HG03558 (cell line): Measurements from ENCODE around the gene RETREG1.
"Not testable (repeated sequence)": the region's sequence is repeated elsewhere in the genome, so short reads cannot be mapped to it uniquely, and the experiment has no call there.

Experiments used
- ATAC-seq: cut with Tn5 transposase; IDR thresholded peaks from one replicate; pipeline ENCODE4 v1.9.1; 2021; ENCODE audit warnings: moderate number of reproducible peaks; ENCODE audit not compliant: unreplicated experiment; ENCODE audit errors: extremely low read depth

Gene RETREG1

DNA sequence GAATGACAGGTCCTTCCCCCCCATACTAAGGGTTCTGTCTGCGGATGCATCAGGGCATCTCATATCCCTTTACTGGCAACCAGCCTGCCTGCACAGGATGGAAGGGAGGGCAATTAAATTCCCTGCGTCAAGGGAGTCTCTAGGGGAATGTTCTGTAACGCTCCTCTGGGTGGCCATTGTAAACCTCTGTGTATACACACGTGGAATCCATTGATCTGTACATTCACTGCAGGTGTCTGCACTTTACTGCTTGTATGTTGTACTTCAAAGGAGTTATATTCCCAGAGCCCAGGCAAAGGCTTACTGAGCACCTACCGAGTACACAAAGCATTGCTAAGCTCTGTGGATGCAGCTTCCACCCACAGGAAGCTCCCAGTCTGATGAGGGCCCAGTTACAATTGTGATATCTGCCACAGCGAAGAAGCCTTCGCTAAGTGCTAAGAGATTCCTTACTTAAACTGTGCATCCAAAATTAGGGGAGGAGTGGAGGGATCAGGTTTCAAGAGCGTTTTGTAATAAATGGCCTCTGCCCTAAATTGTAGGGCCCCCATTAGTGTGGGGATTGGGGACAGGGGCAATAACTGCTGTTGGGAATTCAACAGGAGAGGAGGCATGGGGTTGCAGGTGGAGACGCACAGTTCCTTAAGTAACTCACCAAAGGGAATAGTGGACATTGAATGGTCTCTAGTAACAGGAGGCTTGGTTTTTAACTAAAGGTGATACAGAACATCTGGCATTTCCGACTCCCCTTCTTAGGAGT is 1.5 kb upstream of the RETREG1 start:
- ATAC-seq, result no peak

DNA sequence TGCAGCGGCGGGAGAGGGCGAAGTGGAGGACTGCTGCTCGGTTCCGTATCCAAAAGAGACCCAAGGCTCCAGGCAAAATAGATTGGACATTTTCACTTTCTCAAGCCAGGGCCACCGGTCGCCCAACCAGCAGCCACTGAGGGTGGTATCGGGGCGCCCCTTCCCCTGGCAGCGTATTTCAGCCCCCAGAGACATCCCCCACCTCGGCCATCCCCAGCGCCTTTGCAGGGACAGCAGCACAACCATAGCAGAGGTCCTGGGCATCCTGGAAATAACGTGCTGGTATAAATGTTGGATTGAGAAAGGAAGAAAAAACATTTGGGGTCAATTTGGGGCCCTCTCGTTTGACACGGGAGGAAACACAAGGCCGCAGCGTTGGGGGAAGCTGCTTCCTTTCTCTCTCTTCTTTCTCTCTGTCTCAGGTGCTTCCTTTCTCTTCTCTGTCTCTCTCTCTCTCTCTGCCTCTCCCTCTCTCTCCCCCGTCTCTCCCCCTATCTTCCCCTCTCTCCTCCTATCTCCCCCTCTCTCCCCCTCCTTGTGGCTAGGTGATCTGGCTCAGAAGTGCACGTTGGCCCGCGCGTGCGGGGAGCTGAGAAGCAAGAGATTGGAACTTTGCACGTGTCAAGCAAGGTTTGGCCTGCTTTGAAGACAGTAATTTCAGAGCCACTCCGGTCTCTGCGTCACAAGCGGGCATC is 624 bp upstream of the RETREG1 start:
- ATAC-seq, result no peak

DNA sequence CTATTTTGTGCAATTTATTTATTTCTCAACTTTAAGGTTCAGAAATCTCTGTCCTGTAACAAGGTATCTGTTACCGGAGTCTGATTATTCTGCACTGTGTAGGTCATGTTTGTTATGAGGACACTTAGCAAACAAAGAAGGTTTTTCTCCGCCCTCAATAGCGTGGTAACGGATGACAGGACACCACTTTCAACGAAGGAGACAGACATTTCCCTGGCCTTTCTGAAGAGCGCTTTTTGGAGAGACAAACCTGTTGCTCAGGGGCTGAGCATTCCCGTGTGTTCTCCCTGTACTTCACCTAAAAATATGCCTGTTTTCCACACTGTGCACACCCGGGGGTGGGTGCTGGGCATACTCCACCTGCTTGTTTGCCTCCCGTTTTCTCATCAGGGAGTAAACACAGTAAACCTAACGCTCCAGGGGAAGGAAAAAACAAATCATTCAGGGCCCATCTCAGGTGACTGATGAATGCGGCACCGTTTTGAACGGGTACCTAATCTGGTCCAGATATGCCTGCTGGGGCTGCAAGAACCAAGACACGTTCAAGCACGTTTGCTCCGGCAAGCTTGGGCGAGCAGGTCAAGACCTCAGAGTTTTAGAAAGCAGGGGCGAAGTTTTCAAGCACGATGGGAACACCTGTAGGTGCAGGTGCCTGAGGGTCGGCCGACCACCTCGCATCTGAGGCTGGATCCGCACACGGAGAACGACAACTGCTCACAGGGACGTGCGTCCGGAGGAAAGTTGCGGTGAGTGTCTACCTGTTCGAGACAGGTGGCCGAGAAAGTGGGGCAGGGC is 859 bp downstream of the RETREG1 start:
- ATAC-seq, result no peak

DNA sequence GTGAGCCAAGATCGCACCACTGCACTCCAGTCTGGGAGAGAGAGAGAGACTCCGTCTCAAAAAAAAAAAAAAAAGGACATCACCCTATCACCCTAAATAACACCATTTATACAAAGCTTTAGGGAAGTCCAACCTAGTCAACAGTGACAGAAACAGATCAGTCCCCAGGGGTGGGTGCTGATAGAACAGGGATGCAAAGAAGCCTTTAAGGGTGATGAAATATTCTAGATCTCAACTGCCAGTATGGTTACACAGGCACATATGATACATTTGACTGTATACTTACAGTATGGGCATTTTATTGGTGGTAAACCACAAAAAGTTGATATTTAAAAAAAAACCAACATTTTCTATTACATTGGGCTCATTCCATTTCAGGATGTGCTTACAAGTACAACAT is 4.8 kb downstream of the RETREG1 start:
- ATAC-seq, result no peak

DNA sequence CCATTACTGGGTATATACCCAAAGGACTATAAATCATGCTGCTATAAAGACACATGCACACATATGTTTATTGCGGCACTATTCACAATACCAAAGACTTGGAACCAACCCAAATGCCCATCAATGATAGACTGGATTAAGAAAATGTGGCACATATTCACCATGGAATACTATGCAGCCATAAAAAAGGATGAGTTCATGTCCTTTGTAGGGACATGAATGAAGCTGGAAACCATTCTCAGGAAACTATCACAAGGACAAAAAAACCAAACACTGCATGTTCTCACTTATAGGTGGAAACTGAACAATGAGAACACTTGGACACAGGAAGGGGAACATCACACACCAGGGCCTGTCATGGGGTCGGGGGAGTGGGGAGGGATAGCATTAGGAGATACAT is 5.9 kb downstream of the RETREG1 start:
- not testable (repeated sequence) for ATAC-seq

DNA sequence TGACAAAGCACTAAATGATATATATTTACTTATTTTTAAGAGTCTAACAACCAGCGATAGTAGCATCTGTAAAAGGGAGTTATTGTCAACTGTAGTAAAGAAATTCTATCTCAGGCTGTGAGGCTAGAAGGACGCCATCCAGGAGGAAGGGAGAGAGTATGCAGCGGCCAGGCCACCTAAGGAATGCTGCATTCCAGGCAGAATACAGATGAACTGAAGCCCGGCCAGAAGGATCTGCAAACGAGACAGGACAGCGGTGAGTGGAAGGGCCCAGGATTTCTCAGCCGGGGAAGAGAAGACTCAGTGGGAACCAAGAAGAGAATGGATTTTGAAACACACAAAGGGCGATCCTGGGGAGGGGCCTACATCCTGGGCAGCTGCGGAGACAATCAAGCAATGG is 7.4 kb downstream of the RETREG1 start:
- no peak for ATAC-seq

DNA sequence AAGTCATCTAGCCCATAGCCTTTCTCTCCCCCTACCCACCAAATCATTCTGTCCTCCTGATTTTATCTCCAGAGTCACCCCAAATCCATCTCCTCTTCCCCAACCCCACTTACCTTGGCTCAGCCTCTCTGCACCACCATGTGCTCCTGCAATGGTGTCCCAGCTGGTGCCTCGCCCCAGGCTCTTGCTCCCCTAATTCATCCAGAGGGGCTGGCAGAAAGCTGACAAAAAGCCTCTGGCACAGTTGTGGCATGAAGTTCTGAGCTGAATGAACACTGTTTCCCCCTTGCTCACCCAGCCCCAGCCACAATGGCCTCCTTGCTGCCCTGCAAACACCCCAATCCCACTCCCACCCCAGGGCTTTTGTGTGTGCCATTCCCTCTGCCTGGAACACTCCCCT is 10.2 kb downstream of the RETREG1 start:
- ATAC-seq, result no peak

DNA sequence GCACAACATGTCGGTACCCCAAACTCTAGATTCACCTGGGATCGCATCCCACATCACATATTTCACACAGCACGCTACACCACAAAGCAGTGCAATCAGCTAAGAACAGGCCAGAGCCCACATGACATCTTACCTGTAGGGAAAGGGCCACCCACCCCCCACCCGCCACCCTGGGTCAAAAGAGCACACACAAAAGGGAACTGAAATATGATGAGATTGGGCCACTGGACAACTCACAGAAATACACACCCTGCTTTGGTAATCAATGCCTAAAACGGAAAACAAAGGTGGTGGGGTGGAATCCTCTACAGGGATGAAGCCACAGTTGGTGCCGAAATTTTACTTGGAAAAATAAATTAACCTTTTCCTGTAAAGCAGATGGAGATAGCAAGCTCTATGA is 13.1 kb downstream of the RETREG1 start:
- ATAC-seq, result no peak

DNA sequence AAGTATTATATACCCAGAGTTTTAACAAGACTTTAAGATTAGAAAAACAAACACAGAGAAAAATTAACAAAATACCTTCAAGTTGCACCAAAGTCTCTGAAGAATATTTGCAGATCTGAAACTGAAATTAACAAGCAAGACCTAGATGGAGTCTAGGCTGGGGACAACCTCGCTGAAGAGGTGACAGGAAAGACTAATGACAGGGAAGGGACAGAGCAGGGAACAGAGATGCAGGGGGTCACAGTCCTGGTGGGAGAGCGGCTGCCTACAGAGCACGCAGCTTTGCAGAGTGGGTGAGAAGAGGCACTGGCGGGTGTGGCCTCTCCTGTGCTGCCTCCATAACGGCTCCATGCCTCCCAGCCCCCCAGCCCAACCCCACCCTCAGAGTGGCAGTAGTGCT is 13.5 kb downstream of the RETREG1 start:
- no peak for ATAC-seq

DNA sequence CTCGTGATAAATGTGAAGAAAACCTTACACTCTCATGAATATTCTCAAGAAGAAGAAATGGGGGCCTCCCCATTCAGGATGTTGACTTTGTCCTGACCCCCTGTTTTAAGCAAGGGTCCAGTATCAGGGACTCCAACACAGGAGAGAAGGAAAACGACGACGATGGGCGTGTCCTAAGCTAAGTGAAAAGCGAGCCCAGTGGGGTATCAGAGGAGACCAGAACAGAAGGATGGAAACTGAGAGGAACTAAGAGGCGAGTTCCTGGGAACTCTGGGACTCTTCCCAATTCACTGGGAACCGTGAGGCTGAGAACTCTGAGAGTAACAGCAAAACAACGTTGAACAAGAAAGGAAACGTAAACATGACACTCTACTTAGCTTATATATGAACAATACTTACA is 14.6 kb downstream of the RETREG1 start:
- ATAC-seq, result no peak

DNA sequence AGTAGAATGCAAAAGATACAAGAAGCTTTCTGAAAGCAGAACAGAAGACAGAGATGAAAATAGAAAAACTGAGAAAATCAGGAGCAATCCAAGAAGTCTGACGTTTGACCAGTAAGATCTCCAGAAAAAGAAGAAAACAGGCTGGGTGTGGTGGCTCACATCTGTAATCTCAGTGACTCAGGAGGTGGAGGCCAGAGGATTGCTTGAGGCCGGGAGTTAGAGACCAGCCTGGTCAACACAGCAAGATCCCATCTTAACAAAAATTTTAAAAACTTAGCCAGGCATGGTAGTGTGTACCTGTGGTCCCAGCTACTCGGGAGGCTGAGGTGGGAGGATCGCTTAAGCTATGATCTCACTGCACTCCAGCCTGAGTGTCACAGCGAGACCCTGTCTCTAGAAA is 15.9 kb downstream of the RETREG1 start:
- ATAC-seq, result no peak

DNA sequence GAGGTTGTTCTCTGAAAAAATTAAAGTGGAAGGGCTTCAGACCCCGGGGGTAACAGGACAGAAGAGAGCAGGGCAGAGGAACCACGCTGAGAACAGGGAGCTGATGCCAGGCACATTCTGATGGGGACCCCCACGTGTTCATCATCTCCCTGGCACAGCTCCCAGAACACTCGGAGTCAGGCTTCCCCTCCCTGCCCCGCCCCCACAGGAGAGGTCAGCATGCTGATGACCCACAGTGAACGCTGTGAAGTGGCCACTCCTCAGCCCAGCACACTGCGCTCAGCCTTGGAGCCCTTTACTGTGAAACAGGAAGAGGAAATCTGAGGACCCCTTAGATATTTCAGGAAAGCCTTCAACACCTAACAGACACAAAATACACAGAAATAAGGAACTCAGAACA is 16.4 kb downstream of the RETREG1 start:
- ATAC-seq, result no peak

DNA sequence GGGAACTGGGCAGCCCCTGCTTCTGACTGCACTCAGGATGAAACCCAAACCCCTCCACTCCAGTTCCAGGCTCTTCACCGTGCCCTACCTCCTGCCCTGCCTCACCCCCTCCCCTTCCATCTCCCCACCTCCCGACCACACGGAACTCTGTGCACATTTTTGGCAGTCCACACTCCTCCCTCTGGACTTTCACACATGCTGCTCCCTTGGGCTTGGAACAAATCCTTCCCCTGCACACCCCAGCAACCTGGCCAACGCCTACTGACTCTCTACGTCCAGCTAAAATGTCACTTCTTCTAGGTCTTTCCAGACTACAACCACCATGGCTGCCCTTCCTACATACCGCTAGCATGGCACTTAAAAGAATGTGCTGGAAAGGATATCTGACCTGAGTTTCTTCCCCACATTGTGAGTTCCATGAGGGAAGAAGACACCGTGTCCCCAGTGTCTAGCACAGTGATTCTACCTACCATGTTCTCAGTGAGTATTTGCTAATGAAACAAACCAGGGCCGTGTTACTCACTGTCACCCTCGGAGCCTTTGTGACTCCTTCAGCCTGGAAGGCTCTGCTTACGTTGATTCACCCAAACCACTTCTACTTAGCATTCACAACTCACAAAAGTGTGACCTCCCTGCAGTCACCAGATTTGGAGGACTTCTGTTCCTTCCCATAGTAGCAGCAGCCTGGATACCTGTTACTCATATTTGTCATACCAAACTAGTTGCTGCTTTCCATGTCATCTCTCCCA is 18.7 kb downstream of the RETREG1 start:
- ATAC-seq, result no peak

DNA sequence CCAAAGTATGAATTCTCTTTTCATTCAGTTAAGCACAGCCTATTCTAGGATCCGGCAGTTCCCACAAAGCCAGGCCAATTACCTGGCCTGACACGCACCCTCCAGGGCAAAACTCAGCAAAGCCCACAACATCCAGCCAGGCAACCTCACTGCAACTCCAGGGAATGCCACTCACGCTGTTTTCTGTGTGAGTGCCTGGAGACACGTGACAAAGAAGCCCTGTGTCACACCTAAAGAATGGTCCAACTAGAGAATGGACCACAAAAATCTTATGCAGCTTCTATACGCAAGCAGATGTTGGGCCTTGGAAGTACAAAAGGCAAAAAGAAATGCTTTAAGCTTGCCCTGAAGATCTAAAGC is 20.2 kb downstream of the RETREG1 start:
- ATAC-seq, result no peak

DNA sequence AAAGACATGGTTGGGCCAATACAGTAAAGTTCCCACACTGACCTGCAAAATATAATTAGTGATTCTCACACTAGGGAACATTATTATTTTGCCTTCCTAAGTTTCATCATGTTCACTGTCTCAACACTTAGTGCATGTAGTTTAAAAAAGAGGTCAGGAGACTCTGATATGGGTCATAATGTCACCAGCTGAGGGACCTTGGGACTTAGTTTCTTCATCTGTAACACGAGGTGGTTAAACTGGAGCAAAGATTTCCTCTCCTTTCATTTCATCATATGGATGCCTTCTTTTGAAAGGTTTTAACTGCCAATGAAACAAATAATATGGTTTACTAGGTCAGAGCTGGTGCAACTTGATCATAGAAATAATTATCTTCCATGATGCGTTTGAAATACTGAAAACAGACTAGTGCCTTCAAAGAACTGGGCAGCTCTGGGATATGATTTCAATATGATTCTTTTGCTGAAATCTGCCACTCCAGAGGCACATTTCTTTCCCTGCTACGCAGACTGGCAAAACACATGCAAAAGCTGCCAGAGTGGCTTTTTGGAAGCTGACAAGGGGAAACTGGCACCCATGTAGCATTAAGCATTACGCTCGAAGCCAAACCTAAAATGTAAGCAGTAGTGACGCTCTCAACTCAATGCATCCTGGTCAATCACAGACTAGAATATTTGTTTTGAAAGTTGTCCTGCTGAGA is 20.8 kb downstream of the RETREG1 start:
- ATAC-seq, result no peak

DNA sequence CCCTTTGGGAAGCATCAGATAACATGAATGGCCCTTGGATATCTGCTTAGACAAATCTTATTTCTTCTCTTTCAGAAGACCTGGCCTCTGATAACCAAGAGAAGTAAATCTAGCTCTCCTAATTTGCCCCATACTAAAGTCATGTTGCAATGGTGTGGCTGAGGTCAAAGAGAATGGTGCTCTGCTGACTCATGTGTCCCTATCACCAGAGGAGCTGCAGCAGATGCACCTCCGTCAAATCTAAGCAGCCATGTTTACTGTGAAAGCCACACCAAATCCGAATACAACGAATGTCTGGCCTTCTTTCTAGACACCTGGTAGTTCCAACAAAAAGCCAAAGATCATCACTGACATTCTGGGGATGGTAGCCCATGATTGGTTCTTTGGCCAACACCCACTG is 23.2 kb downstream of the RETREG1 start:
- no peak for ATAC-seq

DNA sequence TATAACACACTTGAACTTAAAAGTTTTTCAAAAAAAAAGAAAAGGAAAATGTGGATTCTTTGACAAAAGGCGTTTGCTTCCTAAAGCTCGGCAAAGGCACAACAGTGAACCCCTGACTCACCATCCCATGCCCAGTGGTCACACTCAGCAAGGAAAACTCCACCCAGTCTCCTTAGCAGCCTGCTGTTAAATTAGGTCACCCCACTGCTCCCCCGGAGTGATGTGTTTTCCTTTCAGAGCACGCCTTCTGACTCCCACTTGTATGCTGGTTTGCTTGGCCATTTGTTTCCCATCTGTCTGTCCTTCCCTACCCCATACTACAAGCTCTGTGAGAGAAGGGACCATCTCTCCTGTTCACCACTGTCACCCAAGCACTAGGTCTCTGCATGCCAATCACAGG is 23.8 kb downstream of the RETREG1 start:
- ATAC-seq, result no peak

DNA sequence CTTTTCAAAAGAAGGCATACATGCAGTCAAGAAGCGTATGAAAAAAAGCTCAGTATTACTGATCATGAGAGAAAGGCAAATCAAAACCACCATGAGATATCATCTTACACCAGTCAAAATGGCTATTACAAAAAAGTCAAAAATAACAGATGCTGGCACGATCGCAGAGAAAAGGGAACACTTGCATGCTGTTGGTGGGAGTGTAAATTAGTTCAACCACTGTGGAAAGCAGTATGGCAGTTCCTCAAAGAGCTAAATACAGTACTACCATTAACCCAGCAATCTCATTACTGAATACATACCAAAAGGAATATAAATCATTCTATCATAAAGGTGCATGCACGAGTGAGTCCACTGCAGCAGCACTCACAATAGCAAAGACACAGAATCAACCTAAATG is 24.5 kb downstream of the RETREG1 start:
- no peak for ATAC-seq

DNA sequence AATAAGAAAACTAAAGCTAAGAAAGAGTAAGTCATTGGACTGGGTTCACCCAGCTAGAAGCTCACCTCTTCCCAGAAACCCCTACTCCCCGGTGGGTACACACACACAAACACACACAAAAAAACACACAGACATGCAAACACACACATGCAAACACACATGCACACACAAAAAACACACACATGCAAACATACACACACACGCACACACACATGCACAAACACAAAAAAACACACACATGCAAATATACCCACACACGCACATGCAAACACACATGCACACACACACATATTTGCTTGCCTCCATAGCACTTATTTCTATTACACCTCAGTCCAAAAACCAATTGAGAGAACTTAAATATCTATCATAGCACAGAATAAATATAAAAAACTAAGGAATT is 26.1 kb downstream of the RETREG1 start:
- no peak for ATAC-seq

DNA sequence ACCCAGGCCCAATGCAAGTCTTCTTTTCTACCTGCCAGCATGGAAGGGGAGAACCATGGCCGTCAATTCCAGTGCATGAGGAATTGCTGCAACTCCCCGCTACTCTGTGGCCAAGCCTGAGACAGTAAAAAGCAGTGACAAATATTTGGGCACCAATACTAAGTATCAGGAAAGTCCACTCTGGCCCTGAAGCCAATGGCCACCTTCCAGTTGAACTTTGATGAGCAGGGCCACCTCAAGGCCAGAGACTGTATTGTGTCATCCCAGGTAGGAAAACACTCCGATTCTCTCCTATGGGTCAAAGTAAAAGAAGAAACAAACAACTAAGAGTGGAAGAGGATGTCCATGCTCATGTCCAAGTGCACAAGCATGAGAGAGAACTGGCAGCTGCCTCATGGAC is 27.1 kb downstream of the RETREG1 start:
- no peak for ATAC-seq
